OCI-LY7 (cell line): ENCODE data around the gene GGN. TPM values are rescaled to one million over a fixed set of nuclear protein-coding genes. Genes with fewer than 3 reads are reported as not detected.

Source experiments
- BruUV-seq: library from RNA; stranded (reverse); fragments of 400-500 nt; replicated peaks from 2 replicates; lab custom pipeline; 2021; lab: Mats Ljungman, UMichigan
- CTCF ChIA-PET: fragments of 300-600 bp; sonication (Branson Sonifier 250); formaldehyde crosslinking; loops from one replicate; lab custom pipeline; 2022; ENCODE audit warnings: antibody characterized with exemption; ENCODE audit not compliant: unreplicated experiment; lab: Charles Lee
- POLR2A ChIA-PET: fragments of 300-600 bp; sonication (Branson Sonifier 250); formaldehyde crosslinking; loops from one replicate; lab custom pipeline; 2022; ENCODE audit warnings: antibody characterized with exemption; lab: Charles Lee
- DNase-seq: peaks from one replicate; pipeline ENCODE4 v3.0.0-alpha.2; 2015; ENCODE audit warnings: low spot score
- H2AFZ ChIP-seq: fragments of 200-600 bp; sonication (generic), shearing (Covaris generic); 2 replicates; pipeline ENCODE4 v1.6.1; 2014; ENCODE audit warnings: mild to moderate bottlenecking, antibody characterized with exemption, low read length, moderate library complexity
- H3K27ac ChIP-seq: fragments of 200-600 bp; sonication (generic); 2 replicates; pipeline ENCODE4 v1.5.1; 2014; ENCODE audit warnings: mixed run types, low read depth, mild to moderate bottlenecking, moderate library complexity, low read length, inconsistent platforms; ENCODE audit not compliant: poor library complexity, severe bottlenecking
- H3K36me3 ChIP-seq: fragments of 200-600 bp; sonication (generic); 2 replicates; pipeline ENCODE4 v1.6.1; 2014; ENCODE audit warnings: mild to moderate bottlenecking, antibody characterized with exemption, low read length, moderate library complexity, mixed read lengths; ENCODE audit not compliant: insufficient read depth
- H3K4me1 ChIP-seq: fragments of 200-600 bp; sonication (generic); 2 replicates; pipeline ENCODE4 v1.5.1; 2014; ENCODE audit warnings: mild to moderate bottlenecking, low read length; ENCODE audit not compliant: insufficient read depth, poor library complexity, severe bottlenecking
- H3K4me2 ChIP-seq: fragments of 200-600 bp; sonication (generic); 2 replicates; pipeline ENCODE4 v1.6.1; 2014; ENCODE audit warnings: mild to moderate bottlenecking, low read length
- H3K4me3 ChIP-seq: fragments of 200-600 bp; sonication (generic); 2 replicates; pipeline ENCODE4 v1.5.1; 2014; ENCODE audit warnings: mild to moderate bottlenecking, low read depth, low read length; ENCODE audit not compliant: poor library complexity, severe bottlenecking
- H3K79me2 ChIP-seq: fragments of 200-600 bp; sonication (generic); 2 replicates; pipeline ENCODE4 v1.6.1; 2016; ENCODE audit warnings: low read depth, mild to moderate bottlenecking, low read length, moderate library complexity, mixed read lengths; ENCODE audit not compliant: insufficient read depth
- H3K9me2 ChIP-seq: fragments of 200-600 bp; sonication (generic); 2 replicates; pipeline ENCODE4 v1.6.1; 2016; ENCODE audit warnings: mild to moderate bottlenecking, low read length, mixed read lengths; ENCODE audit not compliant: insufficient read depth
- H3K9me3 ChIP-seq: fragments of 200-600 bp; sonication (generic); 2 replicates; pipeline ENCODE4 v1.6.1; 2014; ENCODE audit warnings: mild to moderate bottlenecking, mixed run types, low read length, mixed read lengths
- H4K20me1 ChIP-seq: fragments of 200-600 bp; sonication (generic); 2 replicates; pipeline ENCODE4 v1.6.1; 2014; ENCODE audit warnings: mild to moderate bottlenecking, antibody characterized with exemption, low read length, moderate library complexity, mixed read lengths; ENCODE audit not compliant: insufficient read depth
- EZH2phosphoT487 ChIP-seq: fragments of 200-600 bp; sonication (generic); IDR thresholded peaks from 2 replicates; pipeline ENCODE4 v1.6.1; 2018; ENCODE audit warnings: low read depth, borderline replicate concordance, mild to moderate bottlenecking, mixed run types, antibody characterized with exemption, low read length, moderate library complexity, mixed read lengths
- intact Hi-C: fragments of 100-400 bp; cut with micrococcal nuclease; formaldehyde crosslinking; loops from one replicate; pipeline ENCODE4 v1.10.0; 2022; ENCODE audit not compliant: unreplicated experiment
- total RNA-seq, 2 experiments: library from RNA; depleted of rRNA in 1 of 2; stranded (reverse); fragments of >200 nt in 1 of 2; shearing (Covaris generic) in 1 of 2; gene quantifications; 2 replicates each; pipeline ENCODE4 v1.2.3, GENCODE V29; 2014 to 2022
- TF ChIP-seq, protein P1 (sequence below): fragments of 200-600 bp; sonication (generic); conservative IDR thresholded peaks from 2 replicates; pipeline ENCODE4 v1.5.1; 2014; ENCODE audit warnings: mild to moderate bottlenecking, antibody characterized with exemption, low read length, moderate library complexity, mixed read lengths

Gene GGN
- total RNA-seq, 2 experiments from 2014 or later = not detected

DNA sequence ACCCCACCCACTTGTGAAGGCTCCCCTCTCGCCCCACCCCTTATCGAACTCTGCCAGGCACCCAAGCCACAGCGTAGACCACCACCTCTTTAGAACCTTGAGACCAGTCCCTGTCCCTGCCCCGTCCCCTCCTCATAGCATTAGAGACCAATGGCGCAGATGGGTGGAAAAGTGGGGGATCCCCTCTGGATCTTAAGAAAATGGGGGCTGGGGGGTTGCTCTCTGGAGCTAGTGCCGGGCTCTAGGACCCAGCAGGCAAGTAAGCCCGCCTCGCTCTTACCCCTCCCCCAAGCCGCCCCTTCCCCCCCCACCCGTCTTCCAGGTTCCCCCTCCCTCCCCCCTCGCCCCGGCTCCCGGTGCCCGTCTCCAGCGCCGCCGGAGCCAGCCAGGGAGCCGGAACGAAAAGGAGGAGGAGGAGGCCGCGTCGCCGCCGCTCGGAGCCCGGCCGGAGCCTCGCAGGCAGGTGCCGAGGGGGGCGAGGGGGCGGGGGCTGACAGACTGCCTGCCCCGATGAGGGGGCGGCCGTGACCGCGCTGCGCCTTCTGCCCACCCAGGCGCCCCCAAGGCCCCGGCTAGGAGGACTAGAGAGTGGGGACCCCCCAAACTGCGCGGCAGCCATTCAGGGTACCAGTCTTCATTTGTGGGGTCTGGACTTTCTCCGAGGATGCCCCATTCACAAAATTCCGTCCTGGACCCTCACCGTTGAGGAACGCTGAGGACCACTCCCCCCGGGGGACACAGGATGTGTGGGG lies 691 bp upstream of the GGN start, which contains the start of gene SPRED3:
Gene SPRED3, plus strand, starts transcription at position 349 of the 752 bp plus-strand sequence. CDS start 1,606 bp downstream, outside the sequence.
- TF ChIP-seq, protein P1, sequence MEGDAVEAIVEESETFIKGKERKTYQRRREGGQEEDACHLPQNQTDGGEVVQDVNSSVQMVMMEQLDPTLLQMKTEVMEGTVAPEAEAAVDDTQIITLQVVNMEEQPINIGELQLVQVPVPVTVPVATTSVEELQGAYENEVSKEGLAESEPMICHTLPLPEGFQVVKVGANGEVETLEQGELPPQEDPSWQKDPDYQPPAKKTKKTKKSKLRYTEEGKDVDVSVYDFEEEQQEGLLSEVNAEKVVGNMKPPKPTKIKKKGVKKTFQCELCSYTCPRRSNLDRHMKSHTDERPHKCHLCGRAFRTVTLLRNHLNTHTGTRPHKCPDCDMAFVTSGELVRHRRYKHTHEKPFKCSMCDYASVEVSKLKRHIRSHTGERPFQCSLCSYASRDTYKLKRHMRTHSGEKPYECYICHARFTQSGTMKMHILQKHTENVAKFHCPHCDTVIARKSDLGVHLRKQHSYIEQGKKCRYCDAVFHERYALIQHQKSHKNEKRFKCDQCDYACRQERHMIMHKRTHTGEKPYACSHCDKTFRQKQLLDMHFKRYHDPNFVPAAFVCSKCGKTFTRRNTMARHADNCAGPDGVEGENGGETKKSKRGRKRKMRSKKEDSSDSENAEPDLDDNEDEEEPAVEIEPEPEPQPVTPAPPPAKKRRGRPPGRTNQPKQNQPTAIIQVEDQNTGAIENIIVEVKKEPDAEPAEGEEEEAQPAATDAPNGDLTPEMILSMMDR = no peak
- no peak for TF ChIP-seq EZH2phosphoT487
- intact Hi-C loops = loop anchor here (2.0 kb wide), 1 partner anchor 14 kb away; the partner anchor contains the start of gene PSMD8
- no peaks in the 10 kb centered on the region for H3K79me2 ChIP-seq
- peak within 1 kb of the TSS; percentile 23 for H3K27ac ChIP-seq
- ChIA-PET POLR2A (interaction anchor here (0.6 to 2.2 kb wide), 4 partner anchors 11 to 523 kb away, joined by 4 to 11 read pairs (median 7); partner anchors contain the start of genes FAM98C and PSMD8), CTCF (interaction anchor here (0.7 kb wide), 2 partner anchors 14 to 15 kb away, joined by 3 to 15 read pairs; partner anchors contain the start of genes FAM98C and PSMD8)
- H3K36me3 ChIP-seq = peaks cover 8% of the 10 kb centered on the region; the same call in 1 of the 2 replicates
- no peaks in the 10 kb centered on the region for H4K20me1 ChIP-seq
- no peaks in the 10 kb centered on the region for H3K9me3 ChIP-seq
- peaks cover 9% of the 10 kb centered on the region for H3K4me1 ChIP-seq
- peak within 1 kb of the TSS; percentile 62 for H3K4me3 ChIP-seq
- DNase-seq = no peak
- no peak within 1 kb of the TSS for H2AFZ ChIP-seq
- peak within 1 kb of the TSS; percentile 66 for H3K4me2 ChIP-seq
- BruUV-seq = no TSS peak
- no peaks in the 10 kb centered on the region for H3K9me2 ChIP-seq

- intact Hi-C loops = no loop called here
- H3K27ac ChIP-seq = no peak overlapping the region
- peaks cover 9% of the 10 kb centered on the region for H3K4me1 ChIP-seq
- POLR2A ChIA-PET = interaction anchor here (0.8 to 2.2 kb wide), 5 partner anchors 9 to 41 kb away, joined by 4 to 11 read pairs (median 5); partner anchors contain the start of genes FAM98C and PSMD8
- H3K4me2 ChIP-seq = peak overlapping the region; percentile 66
- TF ChIP-seq, protein P1 = no peak
- TF ChIP-seq EZH2phosphoT487 = no peak
- DNase-seq = no peak
- no TSS peak for BruUV-seq
- H2AFZ ChIP-seq = no peak overlapping the region
- no peaks in the 10 kb centered on the region for H3K9me2 ChIP-seq
- H3K4me3 ChIP-seq = peak overlapping the region; percentile 62
- no peaks in the 10 kb centered on the region for H4K20me1 ChIP-seq
- H3K9me3 ChIP-seq = no peaks in the 10 kb centered on the region
- peaks cover 23% of the 10 kb centered on the region; the same call in 1 of the 2 replicates for H3K36me3 ChIP-seq
- CTCF ChIA-PET = no interaction called here
- no peaks in the 10 kb centered on the region for H3K79me2 ChIP-seq
Observed at GRCh38 chr19:38386971-38387549, 774 bp downstream of the GGN start.
